SK-N-SH treated with all-trans-retinoic acid at 6 μM for 48 hours (cell line): ENCODE results near the gene MORC1.

Experiments used
- ARNTL ChIP-seq: fragments of 450-650 bp; formaldehyde crosslinking; IDR thresholded peaks from 2 replicates; pipeline ENCODE4 v1.5.0; 2020; ENCODE audit warnings: low read depth, mild to moderate bottlenecking, moderate library complexity, borderline replicate concordance
- CREB5 ChIP-seq: fragments of 250-450 bp; sonication (Bioruptor Pico); IDR thresholded peaks from 2 replicates; pipeline ENCODE4 v1.5.1; 2020; ENCODE audit warnings: low read depth, mild to moderate bottlenecking, moderate library complexity
- CSDC2 ChIP-seq: fragments of 250-450 bp; sonication (Bioruptor Pico); IDR thresholded peaks from 2 replicates; pipeline ENCODE4 v1.5.0; 2020; ENCODE audit warnings: mild to moderate bottlenecking, moderate library complexity
- ESRRG ChIP-seq: fragments of 250-450 bp; sonication (Bioruptor Pico); IDR thresholded peaks from 2 replicates; pipeline ENCODE4 v1.6.1; 2021; ENCODE audit warnings: mild to moderate bottlenecking
- ISL1 ChIP-seq: fragments of 250-450 bp; sonication (Bioruptor Pico); IDR thresholded peaks from 2 replicates; pipeline ENCODE4 v2.1.2; 2022; ENCODE audit warnings: mild to moderate bottlenecking, moderate library complexity
- RARB ChIP-seq: fragments of 250-450 bp; sonication (Bioruptor Pico); IDR thresholded peaks from 2 replicates; pipeline ENCODE4 v1.8.0; 2021; ENCODE audit warnings: mild to moderate bottlenecking, moderate library complexity
- TCF4 ChIP-seq: fragments of 250-450 bp; sonication (Bioruptor Pico); IDR thresholded peaks from 2 replicates; pipeline ENCODE4 v1.8.0; 2021; ENCODE audit warnings: mild to moderate bottlenecking, moderate library complexity, borderline replicate concordance
- ZNF565 ChIP-seq: fragments of 450-650 bp; formaldehyde crosslinking; conservative IDR thresholded peaks from 2 replicates; pipeline ENCODE4 v1.5.0; 2020; ENCODE audit warnings: low read depth, mild to moderate bottlenecking, moderate library complexity
- TF ChIP-seq, protein P1 (sequence below): fragments of 250-450 bp; sonication (Bioruptor Pico); IDR thresholded peaks from 2 replicates; pipeline ENCODE4 v1.5.0; 2020; ENCODE audit warnings: mild to moderate bottlenecking, moderate library complexity
- TF ChIP-seq, protein P2 (sequence below): fragments of 250-450 bp; sonication (Bioruptor Pico); IDR thresholded peaks from 2 replicates; pipeline ENCODE4 v1.5.1; 2021; ENCODE audit warnings: mild to moderate bottlenecking, moderate library complexity
- TF ChIP-seq, protein P3 (sequence below): fragments of 250-450 bp; sonication (Bioruptor Pico); IDR thresholded peaks from 2 replicates; pipeline ENCODE4 v1.8.0; 2020; ENCODE audit warnings: mild to moderate bottlenecking, moderate library complexity, borderline replicate concordance

GRCh38 chr3:109021556-109021955 is 96.4 kb downstream of the MORC1 start:
- TF ChIP-seq RARB (no peak), ZNF565 (CRISPR knock-in tag) (no peak), CSDC2 (CRISPR knock-in tag) (no peak), TCF4 (no peak), ESRRG (CRISPR knock-in tag) (no peak), CREB5 (no peak), ISL1 (CRISPR knock-in tag) (no peak), ARNTL (CRISPR knock-in tag) (no peak)
- TF ChIP-seq, protein P1, sequence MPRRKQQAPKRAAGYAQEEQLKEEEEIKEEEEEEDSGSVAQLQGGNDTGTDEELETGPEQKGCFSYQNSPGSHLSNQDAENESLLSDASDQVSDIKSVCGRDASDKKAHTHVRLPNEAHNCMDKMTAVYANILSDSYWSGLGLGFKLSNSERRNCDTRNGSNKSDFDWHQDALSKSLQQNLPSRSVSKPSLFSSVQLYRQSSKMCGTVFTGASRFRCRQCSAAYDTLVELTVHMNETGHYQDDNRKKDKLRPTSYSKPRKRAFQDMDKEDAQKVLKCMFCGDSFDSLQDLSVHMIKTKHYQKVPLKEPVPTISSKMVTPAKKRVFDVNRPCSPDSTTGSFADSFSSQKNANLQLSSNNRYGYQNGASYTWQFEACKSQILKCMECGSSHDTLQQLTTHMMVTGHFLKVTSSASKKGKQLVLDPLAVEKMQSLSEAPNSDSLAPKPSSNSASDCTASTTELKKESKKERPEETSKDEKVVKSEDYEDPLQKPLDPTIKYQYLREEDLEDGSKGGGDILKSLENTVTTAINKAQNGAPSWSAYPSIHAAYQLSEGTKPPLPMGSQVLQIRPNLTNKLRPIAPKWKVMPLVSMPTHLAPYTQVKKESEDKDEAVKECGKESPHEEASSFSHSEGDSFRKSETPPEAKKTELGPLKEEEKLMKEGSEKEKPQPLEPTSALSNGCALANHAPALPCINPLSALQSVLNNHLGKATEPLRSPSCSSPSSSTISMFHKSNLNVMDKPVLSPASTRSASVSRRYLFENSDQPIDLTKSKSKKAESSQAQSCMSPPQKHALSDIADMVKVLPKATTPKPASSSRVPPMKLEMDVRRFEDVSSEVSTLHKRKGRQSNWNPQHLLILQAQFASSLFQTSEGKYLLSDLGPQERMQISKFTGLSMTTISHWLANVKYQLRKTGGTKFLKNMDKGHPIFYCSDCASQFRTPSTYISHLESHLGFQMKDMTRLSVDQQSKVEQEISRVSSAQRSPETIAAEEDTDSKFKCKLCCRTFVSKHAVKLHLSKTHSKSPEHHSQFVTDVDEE (CRISPR knock-in tag): no peak
- TF ChIP-seq, protein P2, sequence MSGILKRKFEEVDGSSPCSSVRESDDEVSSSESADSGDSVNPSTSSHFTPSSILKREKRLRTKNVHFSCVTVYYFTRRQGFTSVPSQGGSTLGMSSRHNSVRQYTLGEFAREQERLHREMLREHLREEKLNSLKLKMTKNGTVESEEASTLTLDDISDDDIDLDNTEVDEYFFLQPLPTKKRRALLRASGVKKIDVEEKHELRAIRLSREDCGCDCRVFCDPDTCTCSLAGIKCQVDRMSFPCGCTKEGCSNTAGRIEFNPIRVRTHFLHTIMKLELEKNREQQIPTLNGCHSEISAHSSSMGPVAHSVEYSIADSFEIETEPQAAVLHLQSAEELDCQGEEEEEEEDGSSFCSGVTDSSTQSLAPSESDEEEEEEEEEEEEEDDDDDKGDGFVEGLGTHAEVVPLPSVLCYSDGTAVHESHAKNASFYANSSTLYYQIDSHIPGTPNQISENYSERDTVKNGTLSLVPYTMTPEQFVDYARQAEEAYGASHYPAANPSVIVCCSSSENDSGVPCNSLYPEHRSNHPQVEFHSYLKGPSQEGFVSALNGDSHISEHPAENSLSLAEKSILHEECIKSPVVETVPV (CRISPR knock-in tag): no peak
- TF ChIP-seq, protein P3, sequence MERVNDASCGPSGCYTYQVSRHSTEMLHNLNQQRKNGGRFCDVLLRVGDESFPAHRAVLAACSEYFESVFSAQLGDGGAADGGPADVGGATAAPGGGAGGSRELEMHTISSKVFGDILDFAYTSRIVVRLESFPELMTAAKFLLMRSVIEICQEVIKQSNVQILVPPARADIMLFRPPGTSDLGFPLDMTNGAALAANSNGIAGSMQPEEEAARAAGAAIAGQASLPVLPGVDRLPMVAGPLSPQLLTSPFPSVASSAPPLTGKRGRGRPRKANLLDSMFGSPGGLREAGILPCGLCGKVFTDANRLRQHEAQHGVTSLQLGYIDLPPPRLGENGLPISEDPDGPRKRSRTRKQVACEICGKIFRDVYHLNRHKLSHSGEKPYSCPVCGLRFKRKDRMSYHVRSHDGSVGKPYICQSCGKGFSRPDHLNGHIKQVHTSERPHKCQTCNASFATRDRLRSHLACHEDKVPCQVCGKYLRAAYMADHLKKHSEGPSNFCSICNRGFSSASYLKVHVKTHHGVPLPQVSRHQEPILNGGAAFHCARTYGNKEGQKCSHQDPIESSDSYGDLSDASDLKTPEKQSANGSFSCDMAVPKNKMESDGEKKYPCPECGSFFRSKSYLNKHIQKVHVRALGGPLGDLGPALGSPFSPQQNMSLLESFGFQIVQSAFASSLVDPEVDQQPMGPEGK (CRISPR knock-in tag): no peak
